H7 (cell line): ENCODE results near the gene TBX21. TPM values are rescaled to one million over a fixed set of nuclear protein-coding genes. Genes with fewer than 3 reads are reported as not detected.

ENCODE experiments used
- DNase-seq: peaks from one replicate; pipeline ENCODE4 v3.0.0; 2012
- H3K27me3 ChIP-seq: 2 replicates; pipeline ENCODE4 v1.6.0; 2011; ENCODE audit warnings: mild to moderate bottlenecking, low read length; ENCODE audit not compliant: control insufficient read depth, insufficient read depth
- H3K36me3 ChIP-seq: replicated peaks from 2 replicates; pipeline ENCODE4 v1.5.1; 2011; ENCODE audit warnings: low read length; ENCODE audit not compliant: control insufficient read depth, insufficient read depth
- H3K4me3 ChIP-seq: 2 replicates; pipeline ENCODE4 v1.5.1; 2011; ENCODE audit warnings: low read depth, mild to moderate bottlenecking, control low read depth, low read length, moderate library complexity; ENCODE audit not compliant: insufficient read depth
- total RNA-seq: library from RNA; depleted of rRNA; stranded (reverse); fragments of >200 nt; shearing (Covaris generic); gene quantifications from 2 replicates; pipeline ENCODE4 v1.2.3, GENCODE V29; 2014; rRNA removed

Gene TBX21
- not detected in 2 replicates for total RNA-seq

DNA sequence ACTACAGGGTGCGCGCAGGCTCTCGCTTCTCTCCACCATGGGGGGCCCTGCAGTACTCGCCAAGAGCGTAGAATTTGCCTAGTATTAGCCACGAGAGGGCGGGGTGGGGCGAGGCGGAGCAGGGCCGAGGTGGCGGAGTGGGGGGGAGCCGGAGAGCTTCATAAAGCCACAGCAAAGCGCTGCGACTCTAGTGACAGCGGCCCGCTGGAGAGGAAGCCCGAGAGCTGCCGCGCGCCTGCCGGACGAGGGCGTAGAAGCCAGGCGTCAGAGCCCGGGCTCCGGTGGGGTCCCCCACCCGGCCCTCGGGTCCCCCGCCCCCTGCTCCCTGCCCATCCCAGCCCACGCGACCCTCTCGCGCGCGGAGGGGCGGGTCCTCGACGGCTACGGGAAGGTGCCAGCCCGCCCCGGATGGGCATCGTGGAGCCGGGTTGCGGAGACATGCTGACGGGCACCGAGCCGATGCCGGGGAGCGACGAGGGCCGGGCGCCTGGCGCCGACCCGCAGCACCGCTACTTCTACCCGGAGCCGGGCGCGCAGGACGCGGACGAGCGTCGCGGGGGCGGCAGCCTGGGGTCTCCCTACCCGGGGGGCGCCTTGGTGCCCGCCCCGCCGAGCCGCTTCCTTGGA is at the start of gene TBX21:
Gene TBX21, plus strand, starts transcription at position 190 of the 627 bp plus-strand sequence. Its CDS starts 219 bp downstream, at position 409.
- H3K27me3 ChIP-seq, result peaks cover 55% of the 10 kb centered on the region
- peak; percentile 94 for DNase-seq
- peak within 1 kb of the TSS; percentile 41 for H3K4me3 ChIP-seq
- no peaks in the 10 kb centered on the region for H3K36me3 ChIP-seq

DNA sequence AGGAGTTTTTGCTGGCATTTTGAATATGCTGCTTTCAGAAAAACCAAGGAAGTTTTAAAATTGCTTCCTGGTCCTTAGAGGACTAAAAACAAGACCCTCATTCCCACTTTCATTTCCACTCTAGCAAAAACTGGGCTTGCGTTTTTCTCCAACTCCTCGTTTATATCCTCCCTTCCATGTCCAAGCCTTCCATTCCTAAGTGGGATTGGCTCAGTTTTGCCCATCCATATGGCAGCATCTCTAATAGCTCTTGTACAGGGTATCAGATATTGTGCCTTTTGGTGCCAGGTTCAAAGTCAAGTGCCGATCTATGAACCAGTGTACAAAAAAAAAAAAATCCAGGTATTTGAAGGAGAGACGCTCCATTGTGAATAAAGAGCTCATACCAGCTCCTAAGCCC is 49.0 kb upstream of the TBX21 start:
- peaks cover 27% of the 10 kb centered on the region for H3K36me3 ChIP-seq
- DNase-seq, result no peak
- H3K4me3 ChIP-seq, result no peak overlapping the region
- no peaks in the 10 kb centered on the region for H3K27me3 ChIP-seq

GRCh38 chr17:47684535-47685193 is 48.4 kb upstream of the TBX21 start:
- no peaks in the 10 kb centered on the region for H3K27me3 ChIP-seq
- no peak for DNase-seq
- H3K36me3 ChIP-seq, result peaks cover 25% of the 10 kb centered on the region
- H3K4me3 ChIP-seq, result no peak overlapping the region

DNA sequence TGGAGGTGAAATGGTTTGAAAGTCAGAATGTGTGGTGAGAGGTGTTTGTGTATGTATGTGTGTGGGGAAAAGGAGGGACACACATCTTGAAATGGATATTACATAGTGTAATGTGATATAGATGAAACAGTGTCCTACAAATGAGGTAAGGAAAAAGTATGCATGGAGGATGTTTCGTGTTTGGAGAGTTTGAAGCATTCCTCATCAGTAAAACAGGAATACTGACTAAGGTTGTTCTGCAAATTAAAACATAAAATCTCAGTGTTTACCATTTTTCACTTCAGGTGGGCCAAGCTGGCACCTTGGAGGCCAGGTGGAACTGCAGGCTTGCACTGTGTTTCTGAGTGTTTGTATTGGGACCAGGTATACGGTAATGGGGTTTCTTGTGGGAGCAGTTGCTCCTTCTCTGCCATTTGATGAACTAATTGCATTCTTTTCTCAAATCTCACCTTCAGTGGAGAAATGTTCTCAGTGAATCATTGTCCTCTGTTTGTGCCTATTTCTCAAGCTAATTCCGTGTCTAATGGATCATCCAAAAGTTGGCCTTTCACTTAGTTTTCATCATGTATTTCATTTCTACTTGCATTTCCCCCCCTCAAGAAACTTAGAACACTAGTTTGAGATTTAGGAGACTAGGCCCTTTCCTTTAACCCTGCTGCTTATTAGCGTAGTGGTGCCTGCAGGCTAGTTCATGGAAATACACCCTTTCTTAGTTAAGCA is 47.3 kb upstream of the TBX21 start:
- no peak for DNase-seq
- Histone ChIP-seq H3K36me3 (peaks cover 17% of the 10 kb centered on the region), H3K27me3 (no peaks in the 10 kb centered on the region), H3K4me3 (no peak overlapping the region)

DNA sequence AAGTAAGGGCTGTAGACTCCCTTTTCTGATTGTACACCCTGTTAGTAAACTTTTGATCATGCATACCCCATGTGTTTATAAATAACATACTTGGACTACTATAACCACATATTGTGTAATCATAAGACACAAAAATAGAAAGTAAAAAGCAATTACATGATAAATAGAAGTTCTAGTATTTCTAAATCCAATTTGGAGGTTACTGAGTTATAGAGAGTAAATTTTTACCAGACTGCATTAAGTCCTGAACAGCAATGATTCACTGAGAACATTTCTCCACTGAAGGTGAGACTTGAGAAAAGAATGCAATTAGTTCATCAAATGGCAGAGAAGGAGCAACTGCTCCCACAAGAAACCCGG is 46.8 kb upstream of the TBX21 start:
- DNase-seq, result no peak
- no peaks in the 10 kb centered on the region for H3K27me3 ChIP-seq
- no peak overlapping the region for H3K4me3 ChIP-seq
- H3K36me3 ChIP-seq, result peaks cover 14% of the 10 kb centered on the region

DNA sequence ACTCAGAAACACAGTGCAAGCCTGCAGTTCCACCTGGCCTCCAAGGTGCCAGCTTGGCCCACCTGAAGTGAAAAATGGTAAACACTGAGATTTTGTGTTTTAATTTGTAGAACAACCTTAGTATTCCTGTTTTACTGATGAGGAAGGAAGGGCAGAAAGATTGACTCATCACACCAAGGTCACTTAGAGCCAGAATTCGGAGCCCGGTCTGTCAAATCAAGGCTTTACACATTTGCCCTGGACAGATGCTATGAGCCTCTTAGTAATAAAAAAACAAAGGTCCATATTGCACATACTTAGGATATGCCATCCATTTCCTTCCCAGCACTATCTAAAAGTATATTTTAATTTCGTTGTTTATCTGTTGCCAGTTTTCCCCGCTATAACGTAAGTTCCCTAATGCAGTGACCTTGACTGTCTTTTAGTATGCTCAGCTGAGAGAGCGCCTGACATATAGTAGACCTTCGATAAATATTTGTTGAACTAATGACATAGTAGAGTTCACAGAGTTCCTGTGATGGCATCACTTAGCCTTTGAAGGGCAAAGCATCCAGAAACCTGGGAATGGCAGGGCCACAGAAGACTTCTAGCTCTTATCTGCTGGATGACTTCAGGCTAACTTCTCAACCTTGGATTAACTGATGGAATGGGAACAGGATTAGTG is 46.2 kb upstream of the TBX21 start:
- DNase-seq, result no peak
- Histone ChIP-seq H3K36me3 (peaks cover 11% of the 10 kb centered on the region), H3K4me3 (no peak overlapping the region), H3K27me3 (no peaks in the 10 kb centered on the region)

GRCh38 chr17:47687328-47687690 is 45.7 kb upstream of the TBX21 start:
- Histone ChIP-seq H3K36me3 (peaks cover 7% of the 10 kb centered on the region), H3K4me3 (no peak overlapping the region), H3K27me3 (no peaks in the 10 kb centered on the region)
- DNase-seq, result no peak

DNA sequence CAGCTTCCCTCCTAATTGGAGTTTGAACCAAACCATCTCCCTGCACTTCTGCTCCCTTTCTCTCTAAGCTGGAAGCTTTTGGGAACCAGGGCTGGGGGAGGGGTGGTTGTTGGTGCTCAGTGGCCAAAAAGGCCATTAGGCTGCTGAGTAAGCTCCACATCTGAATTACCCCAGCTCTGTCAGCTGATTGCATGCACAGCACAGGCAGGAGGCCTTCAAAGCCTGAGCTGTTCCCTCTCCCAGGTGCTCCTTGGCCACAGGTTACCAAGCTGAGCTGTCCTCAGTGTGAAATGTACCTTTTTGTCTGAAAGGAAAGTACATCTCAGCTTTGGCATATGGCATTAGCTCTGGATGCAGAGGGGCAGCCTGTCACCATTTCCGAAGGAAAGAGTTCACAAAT is 45.3 kb upstream of the TBX21 start:
- Histone ChIP-seq H3K36me3 (peaks cover 3% of the 10 kb centered on the region), H3K27me3 (no peaks in the 10 kb centered on the region), H3K4me3 (no peak overlapping the region)
- DNase-seq, result peak; percentile 77

DNA sequence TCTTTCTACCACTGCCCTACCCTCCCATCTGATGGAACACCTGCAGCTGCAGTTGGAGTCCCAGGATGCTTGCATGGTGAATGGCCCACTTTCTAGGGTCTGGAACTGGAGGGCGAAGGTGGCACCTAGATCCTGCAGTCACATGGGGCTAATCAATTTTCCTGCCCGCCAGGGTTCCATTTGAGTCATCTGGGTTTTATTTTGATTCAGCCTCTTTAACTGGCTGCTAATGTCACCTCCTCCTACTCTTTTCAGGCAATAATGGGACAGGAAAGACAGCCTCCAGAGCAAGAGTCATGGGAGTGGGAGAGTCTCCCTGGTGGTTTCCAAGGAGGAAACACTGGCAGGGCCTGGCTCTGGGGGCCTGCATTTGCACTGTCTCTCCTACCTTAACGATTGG is 42.9 kb upstream of the TBX21 start:
- H3K36me3 ChIP-seq, result no peaks in the 10 kb centered on the region
- peak; percentile 22 for DNase-seq
- no peak overlapping the region for H3K4me3 ChIP-seq
- no peaks in the 10 kb centered on the region for H3K27me3 ChIP-seq

DNA sequence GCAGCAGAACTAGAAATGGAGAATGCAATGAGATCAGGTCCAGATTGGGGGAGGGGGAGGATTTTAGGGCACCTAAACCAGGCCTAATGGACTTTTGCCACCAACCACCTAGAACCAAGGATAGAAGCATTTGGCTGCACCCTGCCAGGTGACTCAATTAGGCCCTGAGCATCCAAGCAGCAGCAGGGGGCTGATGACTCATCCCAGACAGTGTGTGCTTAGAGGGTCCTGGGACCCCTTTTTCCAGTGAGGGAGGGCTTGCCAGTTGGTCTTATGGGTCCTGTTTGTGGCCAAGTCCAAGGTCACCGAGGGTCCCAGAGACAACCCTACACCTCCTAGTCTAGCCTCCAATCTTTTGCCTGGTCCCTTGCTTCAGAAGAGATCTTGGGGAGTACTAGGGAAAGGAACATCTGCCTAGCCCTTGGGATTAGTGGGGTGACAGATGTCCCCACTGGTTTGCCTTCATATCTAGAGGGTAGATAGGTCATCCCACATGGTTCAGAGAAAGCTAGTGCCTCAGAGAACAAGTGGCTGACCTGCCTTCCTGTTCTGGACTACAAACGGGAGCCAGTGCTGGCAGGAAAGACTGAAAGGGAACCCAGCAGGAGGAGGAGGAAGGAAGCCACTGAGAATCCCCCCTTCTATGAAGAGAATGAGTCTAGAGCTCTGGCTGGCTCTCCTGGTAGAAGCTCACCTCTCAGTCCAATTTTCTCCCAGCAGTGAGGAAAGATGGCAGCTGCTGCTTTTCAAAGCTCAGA is 40.7 kb upstream of the TBX21 start:
- Histone ChIP-seq H3K36me3 (no peaks in the 10 kb centered on the region), H3K4me3 (no peak overlapping the region), H3K27me3 (no peaks in the 10 kb centered on the region)
- DNase-seq, result peak; percentile 17

DNA sequence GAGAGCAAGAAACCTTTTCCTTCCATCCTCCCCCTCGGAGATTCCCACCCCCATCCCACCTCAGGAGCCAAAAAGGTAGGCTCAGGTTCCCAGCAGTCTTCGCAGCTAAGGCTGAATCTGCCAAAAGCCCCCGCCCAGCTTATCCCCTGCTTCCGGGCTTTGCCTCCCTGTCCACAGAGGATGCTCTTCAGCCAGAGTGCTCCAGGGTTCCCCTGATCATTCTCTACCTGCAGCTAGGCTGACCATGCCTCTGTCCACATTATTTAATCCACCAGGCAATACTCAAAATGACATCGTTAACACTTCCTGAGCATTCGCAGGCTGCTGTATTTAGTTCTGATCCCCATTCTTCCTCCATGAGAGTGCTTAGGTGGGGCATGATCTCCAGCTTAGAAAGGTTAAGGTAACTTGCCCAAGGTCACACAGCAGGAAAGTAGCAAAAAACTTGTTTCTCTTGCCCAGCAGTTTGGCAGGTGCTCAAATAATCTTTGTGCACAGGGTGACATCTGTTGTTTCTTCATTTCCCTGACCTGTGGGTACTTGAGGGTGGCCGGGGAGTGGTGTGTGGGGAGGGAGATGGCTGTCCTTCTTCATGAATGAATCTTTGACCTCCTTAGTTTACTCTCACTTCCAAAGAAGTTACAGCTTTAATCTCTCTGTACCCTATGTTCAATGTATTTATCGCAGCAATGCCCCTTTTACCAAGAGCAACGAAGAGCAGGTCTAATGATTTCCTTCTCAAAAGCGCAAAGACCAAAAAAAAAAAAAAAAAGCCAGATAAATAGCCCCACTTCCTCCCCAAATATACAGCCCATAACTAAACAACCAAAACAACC is 39.9 kb upstream of the TBX21 start:
- H3K27me3 ChIP-seq, result no peaks in the 10 kb centered on the region
- H3K36me3 ChIP-seq, result no peaks in the 10 kb centered on the region
- peak; percentile 64 for DNase-seq
- H3K4me3 ChIP-seq, result peak overlapping the region; percentile 84

GRCh38 chr17:47693731-47694580 is 39.1 kb upstream of the TBX21 start, which contains the start of gene TBKBP1:
Gene TBKBP1, plus strand, starts transcription at chr17:47694161. Its CDS starts 1,952 bp downstream, at chr17:47696113.
- Histone ChIP-seq H3K36me3 (no peaks in the 10 kb centered on the region), H3K4me3 (peak within 1 kb of the TSS; percentile 84), H3K27me3 (no peaks in the 10 kb centered on the region)
- peak; percentile 97 for DNase-seq
